ENCODE measurements around the gene LRRC10B.
A peak's percentile ranks its signal among the peaks of the same experiment; 100 is the strongest.
"Not testable (repeated sequence)": the region's sequence is repeated elsewhere in the genome, so short reads cannot be mapped to it uniquely, and the experiment has no call there.

Gene LRRC10B

GRCh38 chr11:61473370-61474012 is 35.1 kb upstream of the LRRC10B start:
- TF ChIP-seq CTCF (IDR thresholded peaks at IDR 0.05; ENCODE audit: low read length, missing control alignments) = no peak
- H3K4me3 ChIP-seq (replicated peaks; ENCODE audit: low read depth, low read length) = no peak overlapping the region
- DNase-seq (ENCODE audit: low read depth) = peak; percentile 18

GRCh38 chr11:61474013-61474643 is 34.4 kb upstream of the LRRC10B start:
- no peak for TF ChIP-seq CTCF (IDR thresholded peaks at IDR 0.05; ENCODE audit: low read length, missing control alignments)
- DNase-seq (ENCODE audit: low read depth) = no peak

GRCh38 chr11:61475433-61475832 is 33.1 kb upstream of the LRRC10B start:
- no peak for TF ChIP-seq CTCF (IDR thresholded peaks at IDR 0.05; ENCODE audit: low read length, missing control alignments)
- H3K4me3 ChIP-seq (replicated peaks; ENCODE audit: low read depth, low read length) = no peak overlapping the region
- DNase-seq (ENCODE audit: low read depth) = no peak

More at GRCh38 chr11:61474013-61474643, 34.4 kb upstream of the LRRC10B start:
- no peak overlapping the region for H3K4me3 ChIP-seq (replicated peaks; ENCODE audit: low read depth, low read length)

- H3K4me3 ChIP-seq (replicated peaks; ENCODE audit: low read depth, low read length) = no peak overlapping the region
- no peak for TF ChIP-seq CTCF (IDR thresholded peaks at IDR 0.05; ENCODE audit: low read length, missing control alignments)
- no peak for DNase-seq (ENCODE audit: low read depth)
Measured at GRCh38 chr11:61476371-61476770, 32.2 kb upstream of the LRRC10B start.

GRCh38 chr11:61477126-61477525 is 31.4 kb upstream of the LRRC10B start:
- no peak overlapping the region for H3K4me3 ChIP-seq (replicated peaks; ENCODE audit: low read depth, low read length)
- DNase-seq (ENCODE audit: low read depth) = no peak
- no peak for TF ChIP-seq CTCF (IDR thresholded peaks at IDR 0.05; ENCODE audit: low read length, missing control alignments)

- peak; percentile 75 for TF ChIP-seq CTCF (IDR thresholded peaks at IDR 0.05; ENCODE audit: low read length, missing control alignments)
- peak; percentile 33 for DNase-seq (ENCODE audit: low read depth)
- H3K4me3 ChIP-seq (replicated peaks; ENCODE audit: low read depth, low read length) = no peak overlapping the region
Measured at GRCh38 chr11:61477727-61478148, 30.8 kb upstream of the LRRC10B start.

- H3K4me3 ChIP-seq (replicated peaks; ENCODE audit: low read depth, low read length); DNase-seq (ENCODE audit: low read depth): not testable (repeated sequence)
Measured at GRCh38 chr11:61479360-61480058, 29.0 kb upstream of the LRRC10B start.
